A549 (cell line): Measurements from ENCODE around the gene SIM1.

ENCODE experiments used
- CEBPB ChIP-seq, 2 experiments: fragments of >200 bp in 1 of 2; sonication (Bioruptor Twin) in 1 of 2; formaldehyde crosslinking in 1 of 2; IDR thresholded peaks; 2 replicates each; pipeline ENCODE4 v1.6.1; 2012 to 2016
- EP300 ChIP-seq, 2 experiments: fragments of >200 bp; sonication (Bioruptor Twin); formaldehyde crosslinking; IDR thresholded peaks; 2 replicates in 1 of 2; 3 replicates in 1 of 2; pipeline ENCODE4 v1.6.1; 2016 to 2017
- MAZ ChIP-seq: fragments of 150-350 bp; IDR thresholded peaks from 2 replicates; pipeline ENCODE4 v1.6.1; 2014; ENCODE audit warnings: antibody characterized with exemption, low read depth, low read length, borderline replicate concordance
- MYC ChIP-seq: IDR thresholded peaks from 2 replicates; pipeline ENCODE4 v1.6.1; 2012; ENCODE audit warnings: mild to moderate bottlenecking, inconsistent platforms, low read length, improper control_type of control experiment, borderline replicate concordance
- POLR2A ChIP-seq: IDR thresholded peaks from 2 replicates; pipeline ENCODE4 v1.6.1; 2012; ENCODE audit warnings: mild to moderate bottlenecking, low read length
- RAD21 ChIP-seq, 2 experiments: fragments of >200 bp in 1 of 2; sonication (Bioruptor Twin) in 1 of 2; formaldehyde crosslinking in 1 of 2; IDR thresholded peaks in 1 of 2; conservative IDR thresholded peaks in 1 of 2; 2 replicates in 1 of 2; 3 replicates in 1 of 2; pipeline ENCODE4 v1.6.1; 2012 to 2018; ENCODE audit warnings: inconsistent platforms in 1 of 2
- RFX5 ChIP-seq: fragments of 450-650 bp; IDR thresholded peaks from 2 replicates; pipeline ENCODE4 v1.7.1; 2014; ENCODE audit warnings: antibody characterized with exemption, mild to moderate bottlenecking, moderate library complexity
- USF2 ChIP-seq: fragments of 450-650 bp; IDR thresholded peaks from 2 replicates; pipeline ENCODE4 v1.6.1; 2014; ENCODE audit warnings: antibody characterized with exemption
- TF ChIP-seq, protein P1 (sequence below): fragments of >200 bp; sonication (Bioruptor Twin); formaldehyde crosslinking; IDR thresholded peaks from 2 replicates; pipeline ENCODE4 v1.6.1; 2016
- TF ChIP-seq, protein P2 (sequence below): fragments of >200 bp; sonication (Bioruptor Twin); formaldehyde crosslinking; IDR thresholded peaks from 3 replicates; pipeline ENCODE4 v1.5.1; 2016

- no peak for TF ChIP-seq MAZ
- TF ChIP-seq CEBPB (IDR thresholded peaks at IDR 0.05): no peak
- no peak for TF ChIP-seq EP300 (IDR thresholded peaks at IDR 0.05)
- TF ChIP-seq MYC: no peak
- TF ChIP-seq USF2: no peak
- TF ChIP-seq, protein P1, sequence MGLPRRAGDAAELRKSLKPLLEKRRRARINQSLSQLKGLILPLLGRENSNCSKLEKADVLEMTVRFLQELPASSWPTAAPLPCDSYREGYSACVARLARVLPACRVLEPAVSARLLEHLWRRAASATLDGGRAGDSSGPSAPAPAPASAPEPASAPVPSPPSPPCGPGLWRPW: no peak
- TF ChIP-seq, protein P2, sequence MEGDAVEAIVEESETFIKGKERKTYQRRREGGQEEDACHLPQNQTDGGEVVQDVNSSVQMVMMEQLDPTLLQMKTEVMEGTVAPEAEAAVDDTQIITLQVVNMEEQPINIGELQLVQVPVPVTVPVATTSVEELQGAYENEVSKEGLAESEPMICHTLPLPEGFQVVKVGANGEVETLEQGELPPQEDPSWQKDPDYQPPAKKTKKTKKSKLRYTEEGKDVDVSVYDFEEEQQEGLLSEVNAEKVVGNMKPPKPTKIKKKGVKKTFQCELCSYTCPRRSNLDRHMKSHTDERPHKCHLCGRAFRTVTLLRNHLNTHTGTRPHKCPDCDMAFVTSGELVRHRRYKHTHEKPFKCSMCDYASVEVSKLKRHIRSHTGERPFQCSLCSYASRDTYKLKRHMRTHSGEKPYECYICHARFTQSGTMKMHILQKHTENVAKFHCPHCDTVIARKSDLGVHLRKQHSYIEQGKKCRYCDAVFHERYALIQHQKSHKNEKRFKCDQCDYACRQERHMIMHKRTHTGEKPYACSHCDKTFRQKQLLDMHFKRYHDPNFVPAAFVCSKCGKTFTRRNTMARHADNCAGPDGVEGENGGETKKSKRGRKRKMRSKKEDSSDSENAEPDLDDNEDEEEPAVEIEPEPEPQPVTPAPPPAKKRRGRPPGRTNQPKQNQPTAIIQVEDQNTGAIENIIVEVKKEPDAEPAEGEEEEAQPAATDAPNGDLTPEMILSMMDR: no peak
- TF ChIP-seq RAD21 (conservative IDR thresholded peaks at IDR 0.05 in 1 of 2, IDR thresholded peaks at IDR 0.05 in 1 of 2): no peak
- TF ChIP-seq RFX5: no peak
- no peak for TF ChIP-seq POLR2A
Measured at GRCh38 chr6:100488244-100488643, 23.5 kb upstream of the SIM1 start.
